GM15510 (cell line): Measurements from ENCODE around the gene VPS13D.

ENCODE experiments used
- POLR2A ChIP-seq: IDR thresholded peaks from 3 replicates; pipeline ENCODE4 v1.6.1; 2011; ENCODE audit warnings: borderline replicate concordance; ENCODE audit not compliant: insufficient read length; ENCODE audit errors: extremely low read depth

The VPS13D gene

GRCh38 chr1:12453400-12454343, 223.8 kb downstream of the VPS13D start:
- TF ChIP-seq POLR2A: no peak

DNA sequence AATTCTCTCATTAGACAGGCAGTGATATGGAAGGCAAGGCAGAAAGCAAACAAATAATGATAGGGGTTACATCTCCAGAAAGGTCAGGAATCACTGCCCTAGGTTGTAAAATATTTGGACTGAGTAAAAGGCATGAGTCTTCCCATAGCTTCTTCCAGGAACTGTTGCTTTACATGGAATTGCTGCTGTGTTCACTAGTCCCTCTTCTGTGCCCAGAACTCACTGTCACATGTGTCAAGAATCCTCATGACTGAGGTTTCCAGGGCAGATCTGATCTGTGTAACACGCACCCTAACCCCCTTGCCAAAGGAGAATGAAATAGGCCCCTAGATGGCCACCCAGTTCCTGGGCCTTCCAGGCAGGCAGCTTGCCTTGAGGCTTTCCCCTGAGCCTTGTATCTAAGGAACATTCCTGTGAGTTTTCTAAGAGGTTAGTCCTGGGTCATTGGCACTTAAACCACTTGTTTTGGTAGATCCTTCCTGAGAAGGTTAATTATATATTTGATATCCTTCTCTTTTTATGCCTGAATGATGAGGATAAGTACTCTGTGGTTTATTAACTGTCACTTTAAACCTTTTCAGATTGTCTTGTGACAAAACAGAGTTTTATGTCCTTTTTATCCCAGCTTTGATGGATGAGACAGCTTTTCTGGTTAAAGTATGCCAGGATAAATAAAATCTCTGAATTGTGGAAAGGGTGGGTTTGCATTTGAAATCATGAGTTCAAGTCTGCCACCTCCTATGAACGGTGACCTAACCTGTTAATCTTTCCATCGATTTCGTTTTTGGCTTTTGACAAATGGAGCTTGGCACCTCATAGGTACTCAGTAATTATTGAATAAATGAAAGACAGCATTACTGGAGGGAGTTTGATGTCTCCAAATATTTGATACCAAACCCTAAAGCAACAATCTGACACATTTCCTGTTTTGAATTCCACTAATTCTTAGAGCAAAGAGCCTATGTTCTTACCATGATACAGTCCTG, 224.9 kb downstream of the VPS13D start:
- TF ChIP-seq POLR2A: no peak

- no peak for TF ChIP-seq POLR2A
Observed at GRCh38 chr1:12456979-12457378, 227.1 kb downstream of the VPS13D start.

DNA sequence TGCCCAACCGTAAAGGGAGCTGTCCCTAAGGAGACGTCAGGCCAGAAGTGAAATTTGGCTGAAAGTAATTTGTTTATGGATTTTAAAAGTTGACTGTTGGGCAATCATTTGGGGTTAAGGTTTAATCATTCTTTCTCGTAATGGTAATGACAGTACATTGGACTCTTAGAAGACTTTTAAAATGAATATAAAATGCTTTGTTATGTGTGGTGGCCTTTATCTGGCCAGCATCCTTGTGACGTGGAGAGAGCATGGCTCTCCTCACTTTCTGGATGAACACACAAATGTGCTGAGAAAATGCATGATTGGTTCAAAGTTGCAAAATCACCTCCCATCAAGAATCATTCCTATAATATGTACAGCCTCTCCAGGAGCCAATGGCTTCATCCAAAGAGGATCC, 227.9 kb downstream of the VPS13D start:
- no peak for TF ChIP-seq POLR2A

GRCh38 chr1:12458571-12458970, 228.7 kb downstream of the VPS13D start:
- TF ChIP-seq POLR2A: no peak

GRCh38 chr1:12460121-12460520, 230.3 kb downstream of the VPS13D start:
- TF ChIP-seq POLR2A: no peak

- TF ChIP-seq POLR2A: no peak
Observed at GRCh38 chr1:12460911-12461621, 231.2 kb downstream of the VPS13D start.

- TF ChIP-seq POLR2A: no peak
Observed at GRCh38 chr1:12461754-12462153, 231.9 kb downstream of the VPS13D start.

DNA sequence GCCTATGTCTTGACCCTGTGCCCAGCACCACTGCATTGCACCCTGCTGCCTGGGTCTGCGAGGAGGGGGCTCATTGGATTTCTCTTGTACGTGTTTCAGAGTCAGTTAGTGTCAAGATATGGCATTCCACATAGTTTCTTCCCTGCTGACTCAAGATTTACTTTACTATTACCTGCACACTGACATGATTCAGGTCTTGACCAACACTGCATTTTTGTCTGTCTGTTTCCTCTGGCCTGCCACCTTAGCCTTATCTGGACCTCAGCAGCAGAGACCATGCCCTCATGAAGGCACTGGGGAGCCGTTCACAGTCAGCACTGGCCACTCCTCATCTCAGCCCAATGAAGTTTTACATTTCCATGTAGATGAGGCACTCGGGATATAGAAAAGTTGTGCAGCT, 232.8 kb downstream of the VPS13D start:
- TF ChIP-seq POLR2A: no peak

DNA sequence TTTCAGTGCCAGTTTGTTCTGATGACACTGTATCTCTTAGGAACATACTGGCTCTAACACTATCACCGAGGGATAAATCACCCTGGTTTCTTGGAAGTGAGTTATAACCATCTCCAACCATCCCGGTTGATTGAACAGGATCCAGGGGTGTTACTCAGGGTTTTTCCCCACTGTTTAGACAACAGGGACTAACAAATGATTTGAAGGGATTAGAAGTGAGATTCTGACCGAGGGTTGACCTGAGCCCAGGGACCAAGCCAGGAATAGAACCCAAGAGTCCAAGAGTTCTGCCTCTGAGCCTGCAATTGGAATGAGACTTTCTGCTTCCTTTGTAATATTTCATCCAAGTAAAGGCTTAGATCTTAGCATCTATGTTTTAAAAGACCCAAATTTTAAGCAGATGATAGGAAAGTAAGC, 234.2 kb downstream of the VPS13D start:
- no peak for TF ChIP-seq POLR2A

- no peak for TF ChIP-seq POLR2A
Observed at GRCh38 chr1:12464598-12465056, 234.8 kb downstream of the VPS13D start.

- TF ChIP-seq POLR2A: no peak
Observed at GRCh38 chr1:12465126-12465525, 235.3 kb downstream of the VPS13D start.

DNA sequence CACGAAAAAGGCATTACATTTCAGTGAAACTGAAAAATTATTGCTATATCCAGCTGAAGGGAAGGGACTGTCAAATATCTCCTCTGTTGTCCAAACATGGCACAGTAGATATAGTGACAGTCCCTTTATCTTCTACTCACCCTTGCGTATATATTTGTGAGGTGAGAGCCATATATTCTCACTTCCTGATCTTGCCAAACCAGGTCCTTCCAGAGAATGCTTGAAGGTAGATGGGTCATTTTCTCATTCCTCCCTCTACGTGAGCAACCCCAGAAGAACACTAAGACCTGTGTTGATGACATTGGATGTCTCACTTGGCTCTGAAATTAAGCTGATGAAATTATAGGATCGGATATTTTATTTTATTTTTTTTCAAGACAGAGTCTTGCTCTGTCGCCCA, 237.0 kb downstream of the VPS13D start:
- no peak for TF ChIP-seq POLR2A

GRCh38 chr1:12467570-12468286, 237.9 kb downstream of the VPS13D start:
- TF ChIP-seq POLR2A: no peak
